AML-193 (cell line): Measurements from ENCODE around the gene PPP1R26.
"Not testable (repeated sequence)": the region's sequence is repeated elsewhere in the genome, so short reads cannot be mapped to it uniquely, and the experiment has no call there.

ENCODE experiments used
- DNase-seq, 2 experiments: peaks; one replicate each; lab custom pipeline; 2025; lab: John Stamatoyannopoulos, UW

Gene PPP1R26

GRCh38 chr9:135505406-135506187, 26.0 kb downstream of the PPP1R26 start:
- DNase-seq, result no peak

GRCh38 chr9:135506327-135507103, 26.9 kb downstream of the PPP1R26 start:
- DNase-seq, result no peak

GRCh38 chr9:135507104-135508035, 27.8 kb downstream of the PPP1R26 start:
- DNase-seq, result no peak

GRCh38 chr9:135508211-135508820, 28.7 kb downstream of the PPP1R26 start:
- DNase-seq, result no peak

GRCh38 chr9:135509458-135509857, 29.9 kb downstream of the PPP1R26 start:
- no peak for DNase-seq

- no peak for DNase-seq
Measured at GRCh38 chr9:135512241-135512603, 32.6 kb downstream of the PPP1R26 start.

GRCh38 chr9:135512904-135513303, 33.3 kb downstream of the PPP1R26 start:
- no peak for DNase-seq

- no peak for DNase-seq
Measured at GRCh38 chr9:135513351-135513846, 33.8 kb downstream of the PPP1R26 start.

- DNase-seq, result not testable (repeated sequence)
Measured at GRCh38 chr9:135513906-135514305, 34.3 kb downstream of the PPP1R26 start.

GRCh38 chr9:135514342-135515082, 34.9 kb downstream of the PPP1R26 start:
- DNase-seq, result no peak

- no peak for DNase-seq
Measured at GRCh38 chr9:135515083-135515951, 35.7 kb downstream of the PPP1R26 start.

- no peak for DNase-seq
Measured at GRCh38 chr9:135516132-135516860, 36.7 kb downstream of the PPP1R26 start.

GRCh38 chr9:135517407-135517822, 37.8 kb downstream of the PPP1R26 start:
- DNase-seq, result no peak

- DNase-seq, result no peak
Measured at GRCh38 chr9:135519179-135519971, 39.8 kb downstream of the PPP1R26 start.

GRCh38 chr9:135520916-135521607, 41.5 kb downstream of the PPP1R26 start, which contains the start of gene LCN1:
TSS of gene LCN1 (plus strand) at chr9:135521440. CDS start at chr9:135521498, 58 bp downstream.
- no peak for DNase-seq

- DNase-seq, result no peak
Measured at GRCh38 chr9:135521608-135522095, 42.1 kb downstream of the PPP1R26 start.

GRCh38 chr9:135522137-135522877, 42.7 kb downstream of the PPP1R26 start:
- no peak for DNase-seq
